Mesothelial cell of epicardium (in vitro differentiated cells): ENCODE measurements around the gene ATP5ME. TPM values are rescaled to one million over a fixed set of nuclear protein-coding genes. Genes with fewer than 3 reads are reported as not detected.
"Not testable (repeated sequence)": the region's sequence is repeated elsewhere in the genome, so short reads cannot be mapped to it uniquely, and the experiment has no call there.

Source experiments
- DNase-seq, 2 experiments: peaks; one replicate each; pipeline ENCODE4 v3.0.0; 2021; ENCODE audit warnings: low spot score in 2 of 2; ENCODE audit not compliant: unreplicated experiment in 2 of 2
- H3K27ac Mint-ChIP-seq: 2 replicates; pipeline ENCODE4 v1.8.0; 2021; ENCODE audit warnings: mixed read lengths
- H3K27me3 Mint-ChIP-seq: 2 replicates; pipeline ENCODE4 v1.8.0; 2021; ENCODE audit warnings: low read depth, mixed read lengths
- H3K36me3 Mint-ChIP-seq: 2 replicates; pipeline ENCODE4 v1.8.0; 2021; ENCODE audit warnings: mixed read lengths
- H3K4me1 Mint-ChIP-seq: 2 replicates; pipeline ENCODE4 v1.8.0; 2021; ENCODE audit warnings: mixed read lengths
- H3K4me3 Mint-ChIP-seq: 2 replicates; pipeline ENCODE4 v1.8.0; 2021; ENCODE audit warnings: mild to moderate bottlenecking, moderate library complexity, mixed read lengths
- H3K9me3 Mint-ChIP-seq: 2 replicates; pipeline ENCODE4 v1.8.0; 2021; ENCODE audit warnings: mixed read lengths
- total RNA-seq: library from RNA; stranded (reverse); gene quantifications from 3 replicates; pipeline ENCODE4 v1.2.1, GENCODE V29; 2021
- TF ChIP-seq, protein P1 (sequence below): fragments of 200-600 bp; sonication (generic); IDR thresholded peaks from one replicate; pipeline ENCODE4 v1.5.0; 2021; ENCODE audit warnings: antibody characterized with exemption; ENCODE audit not compliant: unreplicated experiment

The ATP5ME gene
- total RNA-seq, 1 donor from 2014 or later: 212 TPM

DNA sequence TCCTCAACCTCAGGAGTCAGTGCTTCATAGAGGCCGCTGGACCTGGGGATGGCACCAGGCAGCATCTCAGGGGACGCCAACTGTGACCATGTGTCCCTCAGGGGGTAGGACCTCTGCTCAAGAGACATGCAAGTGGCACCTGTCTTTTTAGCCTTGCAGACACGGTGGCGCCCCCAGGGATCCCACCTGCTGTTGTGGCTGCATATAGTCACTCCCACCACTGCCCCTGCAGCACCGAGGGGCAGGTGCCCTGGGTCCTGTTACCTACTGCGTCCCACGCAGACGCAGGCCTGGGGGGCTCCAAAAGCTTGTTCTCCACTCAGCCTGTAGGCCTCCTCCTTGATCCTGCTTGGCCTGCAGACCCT, 2.8 kb upstream of the ATP5ME start:
- H3K36me3 Mint-ChIP-seq: peaks cover 5% of the 10 kb centered on the region
- H3K27me3 Mint-ChIP-seq: no peaks in the 10 kb centered on the region
- no peaks in the 10 kb centered on the region for H3K9me3 Mint-ChIP-seq
- H3K4me1 Mint-ChIP-seq: peaks cover 17% of the 10 kb centered on the region
- peak overlapping the region; percentile 25 for H3K27ac Mint-ChIP-seq
- TF ChIP-seq, protein P1, sequence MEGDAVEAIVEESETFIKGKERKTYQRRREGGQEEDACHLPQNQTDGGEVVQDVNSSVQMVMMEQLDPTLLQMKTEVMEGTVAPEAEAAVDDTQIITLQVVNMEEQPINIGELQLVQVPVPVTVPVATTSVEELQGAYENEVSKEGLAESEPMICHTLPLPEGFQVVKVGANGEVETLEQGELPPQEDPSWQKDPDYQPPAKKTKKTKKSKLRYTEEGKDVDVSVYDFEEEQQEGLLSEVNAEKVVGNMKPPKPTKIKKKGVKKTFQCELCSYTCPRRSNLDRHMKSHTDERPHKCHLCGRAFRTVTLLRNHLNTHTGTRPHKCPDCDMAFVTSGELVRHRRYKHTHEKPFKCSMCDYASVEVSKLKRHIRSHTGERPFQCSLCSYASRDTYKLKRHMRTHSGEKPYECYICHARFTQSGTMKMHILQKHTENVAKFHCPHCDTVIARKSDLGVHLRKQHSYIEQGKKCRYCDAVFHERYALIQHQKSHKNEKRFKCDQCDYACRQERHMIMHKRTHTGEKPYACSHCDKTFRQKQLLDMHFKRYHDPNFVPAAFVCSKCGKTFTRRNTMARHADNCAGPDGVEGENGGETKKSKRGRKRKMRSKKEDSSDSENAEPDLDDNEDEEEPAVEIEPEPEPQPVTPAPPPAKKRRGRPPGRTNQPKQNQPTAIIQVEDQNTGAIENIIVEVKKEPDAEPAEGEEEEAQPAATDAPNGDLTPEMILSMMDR: no peak
- no peak for DNase-seq
- H3K4me3 Mint-ChIP-seq: peak overlapping the region; percentile 17

DNA sequence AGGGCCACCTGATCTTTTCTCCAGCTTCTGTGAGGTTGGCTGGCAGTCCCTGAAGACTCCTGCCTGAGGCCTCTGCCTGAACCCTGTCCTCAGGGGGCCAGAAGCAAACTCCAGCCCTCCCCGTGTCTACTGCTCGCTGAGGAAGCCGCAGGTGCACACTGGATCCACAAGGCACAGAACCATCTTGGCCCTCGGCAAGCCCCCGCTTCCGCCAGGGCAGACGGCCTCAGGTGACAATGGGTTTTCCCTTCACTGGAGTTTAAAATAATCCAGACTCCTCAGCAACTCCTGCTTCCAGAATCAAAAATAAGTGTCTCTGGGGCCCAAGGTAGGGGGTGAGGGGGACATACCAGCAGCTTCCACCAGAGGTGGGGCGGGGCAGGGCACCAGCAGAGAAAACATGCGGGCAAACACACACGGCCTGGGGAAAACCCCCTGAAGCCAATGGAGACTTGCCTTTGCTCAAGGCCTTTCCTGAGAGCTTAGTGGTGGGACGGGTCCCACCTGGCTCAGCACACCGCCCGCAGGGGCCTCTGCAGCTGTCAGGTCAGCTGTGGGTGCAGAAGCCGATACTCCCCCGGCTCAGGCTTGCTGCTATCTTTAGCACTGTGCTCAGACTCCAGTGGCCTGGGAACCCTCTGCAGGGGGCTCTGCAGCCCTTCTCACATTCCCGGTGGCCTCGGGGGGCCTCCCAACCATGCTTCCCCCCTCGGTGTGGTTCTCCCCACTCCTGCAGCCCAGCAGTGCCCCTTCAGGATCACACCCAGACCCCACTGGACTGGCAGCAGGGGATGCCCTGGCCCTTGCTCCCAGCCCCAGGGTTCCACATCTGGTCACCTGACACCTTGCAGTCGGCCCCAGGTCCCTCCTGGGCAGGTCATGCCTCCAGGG, 2.1 kb upstream of the ATP5ME start:
- H3K9me3 Mint-ChIP-seq: no peaks in the 10 kb centered on the region
- H3K27ac Mint-ChIP-seq: peak overlapping the region; percentile 30
- H3K27me3 Mint-ChIP-seq: no peaks in the 10 kb centered on the region
- no peak for DNase-seq
- H3K4me3 Mint-ChIP-seq: peak overlapping the region; percentile 80
- peaks cover 5% of the 10 kb centered on the region for H3K36me3 Mint-ChIP-seq
- TF ChIP-seq, protein P1: no peak
- peaks cover 17% of the 10 kb centered on the region for H3K4me1 Mint-ChIP-seq

DNA sequence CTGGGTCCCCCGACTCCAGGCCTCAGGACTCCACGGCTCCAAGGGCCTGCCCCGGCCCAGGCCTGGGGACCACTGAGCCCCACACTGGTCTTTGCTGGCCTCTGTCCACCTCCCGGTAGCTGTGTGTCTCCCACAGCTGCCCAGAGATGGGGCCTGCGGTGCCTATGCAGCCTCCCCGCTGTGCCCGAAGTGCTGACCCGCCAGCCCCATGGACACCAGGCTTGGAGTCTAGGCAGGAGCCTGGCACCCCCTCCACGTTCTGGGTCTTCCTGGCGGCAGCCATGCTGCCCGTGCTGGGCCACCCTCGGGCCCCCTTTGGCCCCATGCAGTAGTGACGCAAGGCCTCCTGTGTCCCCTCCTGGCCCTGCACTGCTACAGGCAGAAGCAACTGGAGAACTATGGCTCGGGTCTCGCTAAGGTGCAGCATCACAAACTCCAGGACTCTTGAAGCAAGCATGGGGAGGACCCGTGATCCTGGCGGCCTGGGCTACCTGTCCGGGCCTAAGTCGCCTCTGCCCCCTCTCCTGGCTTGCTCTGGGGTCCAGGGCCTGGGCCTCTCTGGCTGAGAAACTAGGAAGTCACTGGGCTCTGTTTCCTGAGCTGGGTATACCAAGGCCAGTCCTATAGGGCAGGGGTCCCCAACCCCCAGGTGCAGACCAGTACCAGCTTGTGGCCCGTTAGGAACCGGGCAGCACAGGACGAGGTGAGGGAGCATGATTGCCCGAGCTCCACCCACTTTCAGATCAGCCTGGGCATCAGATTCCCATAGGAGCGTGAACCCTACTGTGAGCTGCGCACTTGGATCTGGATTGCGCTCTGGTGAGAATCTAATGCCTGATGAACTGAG, 1.2 kb upstream of the ATP5ME start:
- H3K9me3 Mint-ChIP-seq: no peaks in the 10 kb centered on the region
- DNase-seq: peak in 1 of 2 experiments; percentile 18

DNA sequence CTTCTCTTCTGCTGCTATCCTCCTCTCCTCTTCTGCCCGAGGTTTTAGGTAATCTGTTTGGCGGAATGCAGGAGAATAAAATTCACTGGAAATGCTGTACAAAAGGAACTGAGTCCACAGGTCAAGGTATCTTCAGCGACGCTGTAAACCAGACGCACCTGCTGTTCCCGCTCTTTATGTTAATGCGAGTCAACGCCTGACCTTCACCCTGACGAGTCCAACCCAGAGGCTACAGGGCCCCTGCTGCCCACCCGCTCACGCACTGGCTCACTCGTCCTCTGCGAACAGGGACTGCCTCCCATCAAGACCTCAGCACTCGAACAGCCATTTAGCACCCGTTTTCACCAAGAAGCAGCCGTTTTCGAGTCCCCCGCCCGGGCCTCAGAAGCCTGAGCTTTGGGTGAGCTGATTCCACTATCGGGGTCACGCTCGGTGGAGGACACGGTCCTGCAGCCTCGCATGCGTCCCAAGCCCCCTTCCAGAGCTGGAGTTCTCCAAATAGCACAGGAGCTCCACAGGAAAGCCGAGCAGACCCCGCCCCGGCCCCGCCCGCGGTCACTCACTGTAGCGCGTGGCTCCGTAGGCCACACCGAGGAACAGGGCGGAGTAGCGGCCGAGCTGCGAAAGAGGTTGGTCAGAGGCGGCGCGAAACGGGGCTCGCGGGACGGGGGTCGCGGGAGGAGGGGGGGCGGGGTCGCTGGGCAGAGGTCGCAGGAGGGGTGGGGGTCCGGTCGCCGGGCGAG, 556 bp downstream of the ATP5ME start:
- Mint-ChIP-seq H3K27me3 (no peaks in the 10 kb centered on the region), H3K9me3 (no peaks in the 10 kb centered on the region), H3K27ac (peak overlapping the region; percentile 75), H3K4me1 (peaks cover 17% of the 10 kb centered on the region), H3K36me3 (peaks cover 6% of the 10 kb centered on the region), H3K4me3 (peak overlapping the region; percentile 80)
- no peak for DNase-seq
- TF ChIP-seq, protein P1: no peak

More for the DNA sequence above, 1.2 kb upstream of the ATP5ME start:
- Mint-ChIP-seq H3K4me1 (peaks cover 17% of the 10 kb centered on the region), H3K27me3 (no peaks in the 10 kb centered on the region), H3K4me3 (peak overlapping the region; percentile 80), H3K27ac (peak overlapping the region; percentile 53), H3K36me3 (peaks cover 6% of the 10 kb centered on the region)
- TF ChIP-seq, protein P1: no peak

DNA sequence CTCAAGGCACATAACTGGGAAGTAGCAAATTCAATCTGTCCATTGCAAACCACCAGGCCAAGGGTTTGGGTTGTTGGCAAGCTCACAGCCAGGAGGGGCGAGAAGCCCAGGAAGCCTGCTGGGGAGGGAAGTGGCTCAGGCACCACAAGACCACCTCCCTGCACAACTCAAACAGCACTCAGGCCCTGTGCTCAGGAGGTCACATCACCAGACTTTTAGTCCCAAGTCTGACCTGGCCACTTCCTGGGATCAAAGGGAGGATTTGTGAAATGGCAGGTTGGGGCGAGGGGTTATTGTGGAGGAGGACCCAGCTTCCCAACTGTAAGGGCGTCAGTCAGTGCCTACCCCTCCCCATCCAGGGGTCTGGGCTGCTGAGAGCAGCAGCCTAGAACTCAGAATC, 2.3 kb downstream of the ATP5ME start:
- H3K27ac Mint-ChIP-seq: no peak overlapping the region
- peak overlapping the region; percentile 8 for H3K4me3 Mint-ChIP-seq
- DNase-seq: no peak
- H3K36me3 Mint-ChIP-seq: peaks cover 6% of the 10 kb centered on the region
- H3K4me1 Mint-ChIP-seq: peaks cover 17% of the 10 kb centered on the region
- H3K9me3 Mint-ChIP-seq: no peaks in the 10 kb centered on the region
- no peaks in the 10 kb centered on the region for H3K27me3 Mint-ChIP-seq
- TF ChIP-seq, protein P1: no peak

DNA sequence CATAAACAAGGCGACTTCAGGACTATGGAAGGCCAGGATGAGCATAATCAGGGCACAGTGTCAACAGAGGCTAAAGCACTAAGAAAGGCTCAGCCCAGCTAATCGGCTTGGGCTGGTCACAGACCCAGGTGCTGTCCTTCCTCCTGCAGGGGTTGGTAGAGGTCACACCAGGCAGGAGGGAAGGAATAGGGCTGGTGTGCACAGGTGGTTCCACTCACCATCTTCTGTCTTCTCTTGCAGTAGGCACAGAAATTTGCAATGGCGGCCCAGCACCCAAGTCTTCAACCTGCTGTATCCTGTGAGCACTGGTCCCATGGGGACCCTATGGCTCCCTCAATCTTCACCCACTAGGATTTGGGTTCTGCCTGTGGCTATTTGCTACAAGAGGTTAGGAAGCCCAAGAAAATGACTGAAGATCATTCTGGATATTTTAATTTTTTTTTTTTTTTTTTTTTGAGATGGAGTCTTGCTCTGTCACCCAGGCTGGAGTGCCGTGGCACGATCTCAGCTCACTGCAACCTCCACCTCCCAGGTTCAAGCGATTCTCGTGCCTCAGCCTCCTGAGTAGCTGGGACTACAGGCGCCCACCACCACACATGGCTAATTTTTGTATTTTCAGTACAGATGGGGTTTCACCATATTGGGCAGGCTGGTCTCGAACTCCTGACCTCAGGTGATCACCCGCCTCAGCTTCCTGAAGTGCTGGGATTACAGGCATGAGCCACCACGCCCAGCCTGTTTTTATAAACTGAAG, 4.1 kb downstream of the ATP5ME start:
- not testable (repeated sequence) for H3K27ac Mint-ChIP-seq, H3K4me1 Mint-ChIP-seq, H3K36me3 Mint-ChIP-seq, H3K9me3 Mint-ChIP-seq, H3K4me3 Mint-ChIP-seq, DNase-seq, H3K27me3 Mint-ChIP-seq

DNA sequence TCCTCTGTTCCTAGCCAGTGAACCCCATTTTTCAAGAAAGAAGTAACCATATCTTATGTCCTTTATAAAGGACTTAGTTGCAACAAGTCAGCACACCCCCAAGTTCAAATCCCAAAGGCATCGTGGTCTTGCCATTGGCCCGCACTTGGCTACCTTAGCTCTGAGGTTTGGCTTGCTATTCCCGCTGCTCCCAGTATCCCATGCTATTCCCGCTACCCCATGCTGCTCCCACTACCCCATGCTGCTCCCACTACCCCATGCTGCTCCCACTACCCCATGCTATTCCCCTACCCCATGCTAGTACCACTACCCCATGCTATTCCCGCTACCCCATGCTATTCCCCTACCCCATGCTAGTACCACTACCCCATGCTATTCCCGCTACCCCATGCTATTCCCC, 5.9 kb downstream of the ATP5ME start:
- H3K27me3 Mint-ChIP-seq, H3K4me3 Mint-ChIP-seq, H3K4me1 Mint-ChIP-seq, H3K36me3 Mint-ChIP-seq, DNase-seq, H3K27ac Mint-ChIP-seq, H3K9me3 Mint-ChIP-seq: not testable (repeated sequence)
